Lower leg skin (tissue), 3 donors: ENCODE data around the gene ANO7.

Experiments used
- POLR2A ChIP-seq, 2 donors: fragments of 450-650 bp; IDR thresholded peaks; one replicate each; pipeline ENCODE4 v1.6.1; 2016 to 2017; ENCODE audit warnings: antibody characterized with exemption in 2 of 2, mild to moderate bottlenecking in 1 of 2, moderate library complexity in 1 of 2
- TF ChIP-seq, protein P1 (sequence below), 3 donors: fragments of 450-650 bp; IDR thresholded peaks; one replicate each; pipeline ENCODE4 v1.5.1; 2016; ENCODE audit warnings: antibody characterized with exemption in 3 of 3, mild to moderate bottlenecking in 3 of 3, moderate library complexity in 2 of 3

DNA sequence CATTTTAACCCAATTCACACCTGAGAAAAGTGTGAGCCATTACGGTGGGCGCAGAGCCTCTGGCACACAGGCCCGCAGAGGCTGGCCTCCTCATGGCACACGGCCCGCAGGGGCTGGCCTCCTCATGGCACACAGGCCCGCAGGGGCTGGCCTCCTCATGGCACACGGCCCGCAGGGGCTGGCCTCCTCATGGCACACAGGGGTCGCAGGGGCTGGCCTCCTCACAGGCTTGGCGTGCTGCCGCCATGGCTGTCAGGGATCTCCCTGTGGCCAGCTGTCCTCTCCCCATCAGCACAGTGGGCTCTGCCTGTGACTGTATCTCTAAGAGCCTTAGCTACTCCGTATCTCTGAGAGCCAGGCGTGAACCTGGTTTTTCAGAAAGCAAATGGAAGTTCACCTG is 24.6 kb downstream of the ANO7 start:
- TF ChIP-seq, protein P1, sequence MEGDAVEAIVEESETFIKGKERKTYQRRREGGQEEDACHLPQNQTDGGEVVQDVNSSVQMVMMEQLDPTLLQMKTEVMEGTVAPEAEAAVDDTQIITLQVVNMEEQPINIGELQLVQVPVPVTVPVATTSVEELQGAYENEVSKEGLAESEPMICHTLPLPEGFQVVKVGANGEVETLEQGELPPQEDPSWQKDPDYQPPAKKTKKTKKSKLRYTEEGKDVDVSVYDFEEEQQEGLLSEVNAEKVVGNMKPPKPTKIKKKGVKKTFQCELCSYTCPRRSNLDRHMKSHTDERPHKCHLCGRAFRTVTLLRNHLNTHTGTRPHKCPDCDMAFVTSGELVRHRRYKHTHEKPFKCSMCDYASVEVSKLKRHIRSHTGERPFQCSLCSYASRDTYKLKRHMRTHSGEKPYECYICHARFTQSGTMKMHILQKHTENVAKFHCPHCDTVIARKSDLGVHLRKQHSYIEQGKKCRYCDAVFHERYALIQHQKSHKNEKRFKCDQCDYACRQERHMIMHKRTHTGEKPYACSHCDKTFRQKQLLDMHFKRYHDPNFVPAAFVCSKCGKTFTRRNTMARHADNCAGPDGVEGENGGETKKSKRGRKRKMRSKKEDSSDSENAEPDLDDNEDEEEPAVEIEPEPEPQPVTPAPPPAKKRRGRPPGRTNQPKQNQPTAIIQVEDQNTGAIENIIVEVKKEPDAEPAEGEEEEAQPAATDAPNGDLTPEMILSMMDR (IDR thresholded peaks at IDR 0.05), result no peak
- TF ChIP-seq POLR2A (IDR thresholded peaks at IDR 0.05), result no peak
